ENCODE measurements around the gene DOCK1.

The DOCK1 gene

DNA sequence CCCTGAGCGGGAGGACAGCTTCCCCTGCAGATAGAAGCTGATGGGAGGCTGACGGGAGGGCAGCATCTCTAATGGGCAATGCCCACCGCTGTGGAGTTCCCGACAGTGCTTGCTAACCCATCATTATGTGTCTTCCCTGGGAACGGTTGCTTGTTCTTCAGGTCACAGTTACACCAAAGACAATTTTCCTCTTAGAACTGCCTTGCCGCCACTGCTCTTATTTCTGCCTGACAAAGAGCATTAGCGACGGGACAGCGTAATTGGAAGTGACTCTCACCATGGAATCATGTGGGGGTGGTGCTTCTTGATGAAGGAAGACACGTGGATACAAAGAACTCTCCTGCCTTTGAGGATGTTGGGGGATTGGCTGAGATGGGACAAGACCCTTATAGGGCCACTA is 562.6 kb downstream of the DOCK1 start:
- no peak for DNase-seq (ENCODE audit: low read depth)

DNA sequence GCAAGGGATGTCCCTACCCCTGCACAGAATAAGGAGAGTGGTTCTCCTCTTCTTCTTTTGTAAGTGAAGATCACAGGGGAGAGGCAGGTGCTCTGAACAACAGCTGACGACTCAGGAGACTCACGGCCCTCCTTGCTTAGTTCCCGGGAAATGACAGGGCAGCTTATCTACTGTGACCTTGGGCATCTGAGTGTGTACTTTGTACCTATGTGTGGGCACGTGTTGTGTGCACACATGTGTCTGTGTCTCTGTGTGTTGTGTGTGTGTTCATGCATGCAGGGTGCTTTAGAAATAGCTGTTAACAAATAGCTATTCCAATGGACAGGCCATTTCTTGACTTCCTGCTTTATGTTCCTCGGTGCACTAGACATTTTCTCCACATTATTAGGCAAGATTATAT is 563.4 kb downstream of the DOCK1 start:
- no peak for DNase-seq (ENCODE audit: low read depth)

DNA sequence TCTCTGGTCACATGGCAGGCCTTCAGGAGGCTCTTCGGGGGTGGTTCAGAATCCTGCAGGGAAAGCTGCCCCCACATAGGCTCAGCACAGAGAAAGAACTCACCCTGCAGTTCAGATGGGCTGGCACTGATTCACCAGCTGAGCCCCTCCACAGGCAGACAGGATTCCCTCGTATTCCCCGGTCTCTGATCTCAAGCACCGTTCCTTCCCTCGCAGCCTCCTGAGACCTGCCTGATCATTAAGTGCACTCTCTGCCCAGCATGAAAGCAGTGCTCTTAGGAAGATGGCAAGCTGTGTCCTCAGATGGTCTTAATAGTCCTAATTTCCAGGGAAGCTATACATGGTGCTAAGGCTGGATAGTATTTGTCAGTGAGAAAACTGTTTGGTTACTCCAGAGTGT is 565.7 kb downstream of the DOCK1 start:
- DNase-seq (ENCODE audit: low read depth): no peak

DNA sequence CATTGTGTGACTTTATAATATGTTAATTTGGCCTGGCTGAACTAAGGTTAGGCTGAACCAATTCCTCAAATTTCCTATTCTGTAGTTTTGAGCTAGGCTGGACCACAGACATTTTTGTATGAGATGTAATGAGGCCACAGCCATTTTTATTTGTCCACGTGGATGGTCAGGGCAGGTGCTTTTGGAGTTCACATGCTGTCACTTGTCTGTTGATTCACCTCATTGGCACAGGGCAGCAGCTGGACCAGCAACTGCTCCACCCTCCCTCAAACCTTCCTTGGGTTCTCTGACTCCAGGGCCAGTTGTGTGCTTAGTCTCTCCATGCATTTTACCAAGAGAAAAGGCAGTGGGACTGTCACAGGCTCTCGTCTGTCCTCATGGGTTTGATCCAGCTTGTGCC is 567.7 kb downstream of the DOCK1 start:
- DNase-seq (ENCODE audit: low read depth): no peak

DNA sequence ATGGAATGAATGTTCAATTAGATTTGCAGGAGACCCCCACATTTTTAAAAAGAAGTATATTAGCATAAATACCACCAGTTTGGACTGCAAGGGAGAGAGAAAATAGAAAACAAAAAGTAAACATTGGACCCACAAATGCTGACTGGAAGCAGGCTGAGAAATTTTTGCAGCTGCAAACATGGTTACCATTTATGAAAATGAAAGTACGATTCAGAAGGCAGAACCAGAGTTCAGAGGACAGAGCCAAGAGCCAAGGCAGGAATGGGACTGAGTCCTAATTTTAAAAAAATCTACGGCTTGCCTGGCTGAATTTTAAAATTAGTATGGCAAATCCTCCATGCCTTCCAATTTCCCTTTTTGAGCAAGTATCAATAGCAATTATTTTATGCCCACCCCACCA is 569.3 kb downstream of the DOCK1 start:
- DNase-seq (ENCODE audit: low read depth): no peak

DNA sequence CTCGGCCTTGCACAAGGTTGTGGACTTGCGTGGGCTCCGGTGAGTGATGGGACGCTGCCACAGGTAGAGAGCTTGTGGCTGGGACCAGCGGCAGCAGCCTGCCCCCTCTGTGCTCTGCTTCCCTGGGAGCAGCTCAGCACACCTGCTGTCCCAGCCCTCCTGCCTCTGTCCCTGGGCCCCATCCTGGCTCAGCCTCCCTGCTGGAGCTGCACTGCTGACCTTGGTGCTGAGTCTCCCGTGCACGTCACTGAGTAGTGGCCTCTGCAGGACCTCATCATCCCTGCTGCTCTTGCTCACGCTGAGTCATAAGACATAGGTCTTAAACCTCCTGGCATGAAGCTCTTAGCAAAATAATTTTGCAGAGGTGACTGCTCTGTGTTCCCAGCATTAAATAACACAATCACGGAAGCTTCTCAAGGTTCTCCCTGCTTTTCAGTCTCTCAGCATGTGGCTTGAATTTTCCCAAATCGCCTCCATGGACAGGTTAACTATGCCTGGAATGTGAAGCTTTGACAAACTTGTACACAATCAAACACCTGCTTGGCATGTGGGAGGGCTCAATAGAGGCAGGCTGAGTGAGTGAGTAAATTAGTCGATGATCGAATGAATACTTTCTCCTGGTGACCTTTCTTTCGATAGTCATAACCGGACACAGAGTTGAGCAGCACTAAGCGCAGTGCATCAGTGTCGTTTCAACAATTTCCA is 580.1 kb downstream of the DOCK1 start:
- DNase-seq (ENCODE audit: low read depth): no peak

DNA sequence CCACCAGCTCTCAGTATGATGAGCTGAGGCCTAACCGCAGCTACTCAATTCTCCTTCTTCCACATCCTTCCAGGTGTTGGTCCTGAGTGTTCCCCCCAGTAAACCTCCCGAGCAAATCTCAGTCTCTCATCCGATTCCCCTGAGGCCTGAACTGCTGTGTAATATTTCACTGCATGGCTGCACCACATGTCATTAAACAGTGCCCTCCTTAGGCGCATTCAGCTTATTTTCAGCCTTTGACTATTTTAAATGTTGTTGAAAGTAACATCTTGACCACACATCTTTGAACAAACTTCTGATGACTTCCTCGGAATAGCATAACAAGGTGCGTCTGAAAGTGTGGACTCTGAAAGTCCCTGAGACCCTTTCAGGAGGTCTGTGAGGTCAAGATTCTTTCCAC is 581.1 kb downstream of the DOCK1 start:
- no peak for DNase-seq (ENCODE audit: low read depth)

DNA sequence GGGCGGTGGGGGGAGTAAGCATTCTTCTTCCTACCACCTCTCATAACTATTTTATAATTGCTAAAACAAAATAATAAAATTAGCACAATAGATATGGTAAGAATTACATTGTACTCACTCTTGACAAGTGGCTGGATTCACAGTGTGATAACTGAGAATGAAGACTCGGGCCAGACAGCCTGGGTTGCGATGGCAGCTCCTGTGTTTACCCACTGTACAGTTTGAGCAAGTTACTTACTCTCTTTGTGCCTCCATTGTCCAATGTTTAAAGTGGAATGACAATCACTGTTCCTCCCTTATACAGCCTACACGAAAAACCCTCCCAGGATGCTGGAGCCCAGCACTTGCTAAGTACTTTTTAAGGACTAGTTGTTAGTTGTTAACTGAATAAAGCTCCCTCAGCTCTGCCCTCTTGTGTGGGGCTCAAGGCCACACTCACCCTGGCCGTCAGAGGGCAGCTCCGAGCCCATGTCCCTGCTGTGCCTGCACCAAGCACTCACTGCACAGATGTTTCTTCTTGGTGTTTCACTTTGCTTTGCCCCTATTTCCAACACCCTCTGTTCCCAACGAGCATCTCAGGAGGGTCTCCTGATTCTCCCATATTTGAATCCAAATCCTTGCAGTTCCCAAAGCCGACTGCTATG is 587.5 kb downstream of the DOCK1 start:
- no peak for DNase-seq (ENCODE audit: low read depth)

DNA sequence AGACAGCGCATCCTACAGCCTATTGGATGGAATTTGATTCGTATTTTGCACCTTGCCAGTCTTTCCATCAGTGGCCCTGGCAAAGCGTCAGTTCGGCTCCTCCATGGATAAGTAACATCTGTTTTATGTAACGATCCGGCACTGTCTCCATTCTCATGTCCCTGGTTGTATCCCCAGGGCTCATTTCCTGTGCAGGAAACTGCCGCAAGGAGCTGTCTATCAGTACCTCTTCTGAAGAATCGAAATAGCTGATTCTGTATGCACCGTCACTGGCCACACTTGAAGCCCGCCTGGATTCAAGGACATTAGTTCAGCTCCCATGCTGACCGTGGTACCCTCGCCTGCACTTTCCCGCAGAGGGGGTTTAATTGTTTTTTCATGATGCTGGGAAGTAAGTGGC is 590.8 kb downstream of the DOCK1 start:
- DNase-seq (ENCODE audit: low read depth): no peak

DNA sequence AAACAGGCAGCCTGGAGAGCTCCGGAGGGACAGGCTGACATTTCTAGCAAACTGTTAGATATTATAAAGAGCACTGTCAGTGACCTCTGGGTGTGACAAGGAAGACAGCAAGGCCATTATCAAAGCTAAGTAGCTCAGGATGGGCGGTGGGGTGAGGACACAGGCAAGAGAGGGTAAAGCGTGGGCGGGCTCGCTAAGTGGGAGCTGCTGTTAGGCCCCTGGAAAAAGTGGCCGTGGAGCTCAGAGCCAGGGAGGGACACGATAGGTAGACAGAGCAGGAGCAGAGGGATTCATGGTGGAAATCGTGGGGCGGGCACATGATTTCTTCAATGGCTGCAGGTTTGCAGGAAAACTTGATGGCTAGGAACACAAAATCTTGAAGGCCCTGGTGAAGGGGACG is 592.5 kb downstream of the DOCK1 start:
- DNase-seq (ENCODE audit: low read depth): no peak

DNA sequence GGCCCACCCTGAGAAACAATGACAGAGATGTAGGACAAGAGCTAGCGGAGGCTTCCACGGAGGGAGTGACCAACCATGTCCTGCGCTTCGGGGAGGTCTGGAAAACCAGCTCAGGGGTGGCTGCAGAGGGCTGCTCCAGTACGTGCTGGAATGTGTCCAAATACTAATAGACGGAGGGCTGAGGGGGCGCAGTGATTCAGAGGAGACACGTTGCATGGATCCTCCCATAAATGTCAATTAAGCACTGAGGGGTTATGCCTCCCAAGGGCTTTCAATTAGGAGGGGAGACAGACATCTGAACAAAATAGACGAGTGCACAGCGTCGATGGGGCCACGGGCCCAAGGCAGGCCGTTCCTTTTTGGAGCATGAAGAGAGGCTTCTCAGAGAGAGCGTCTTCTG is 592.9 kb downstream of the DOCK1 start:
- no peak for DNase-seq (ENCODE audit: low read depth)

DNA sequence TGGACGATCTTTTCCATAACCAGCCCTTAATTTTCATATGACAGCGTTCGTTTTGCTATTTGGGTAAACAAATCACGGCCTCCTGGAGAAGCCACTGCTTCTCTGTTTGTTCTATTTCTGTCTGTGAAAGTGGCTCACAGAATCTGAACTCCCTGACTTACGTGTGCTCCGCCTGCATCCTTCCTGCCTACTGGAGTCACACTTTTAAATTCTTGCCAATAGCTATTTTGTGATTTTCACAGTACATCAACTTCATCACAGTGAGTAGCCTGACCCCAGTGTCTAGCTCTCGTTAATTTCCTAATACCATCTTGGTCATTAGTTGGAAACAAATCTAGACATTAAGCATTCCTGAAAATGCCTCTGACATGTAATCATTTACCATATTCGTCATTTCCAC is 594.9 kb downstream of the DOCK1 start:
- DNase-seq (ENCODE audit: low read depth): no peak
